SU-DHL-6 (cell line): ENCODE data around the gene RAPH1.

Source experiments
- H2AFZ ChIP-seq: fragments of 200-600 bp; sonication (generic); 2 replicates; pipeline ENCODE4 v1.6.1; 2014; ENCODE audit warnings: low read depth, mild to moderate bottlenecking, moderate library complexity, mixed read lengths, antibody characterized with exemption, low read length; ENCODE audit not compliant: severe bottlenecking
- H3F3A ChIP-seq: fragments of 200-600 bp; shearing (Covaris generic); 2 replicates; pipeline ENCODE4 v1.6.0; 2016; ENCODE audit warnings: antibody characterized with exemption, mild to moderate bottlenecking; ENCODE audit not compliant: insufficient read depth
- H3K27ac ChIP-seq: fragments of 200-600 bp; sonication (generic); 2 replicates; pipeline ENCODE4 v1.5.1; 2016; ENCODE audit warnings: low read depth, mild to moderate bottlenecking, low read length, moderate library complexity, mixed read lengths
- H3K27me3 ChIP-seq: fragments of 200-600 bp; sonication (generic), shearing (Covaris generic); 2 replicates; pipeline ENCODE4 v1.6.0; 2014; ENCODE audit warnings: mild to moderate bottlenecking, low read length
- H3K36me3 ChIP-seq: fragments of 200-600 bp; sonication (generic); 2 replicates; pipeline ENCODE4 v1.6.1; 2014; ENCODE audit warnings: mild to moderate bottlenecking, low read length, mixed read lengths
- H3K4me2 ChIP-seq: fragments of 300-600, 200-600 bp; shearing (Covaris generic), sonication (generic); 2 replicates; pipeline ENCODE4 v1.6.0; 2014; ENCODE audit warnings: low read length, low read depth, mild to moderate bottlenecking; ENCODE audit not compliant: poor library complexity, severe bottlenecking
- H3K4me3 ChIP-seq: fragments of 200-600 bp; sonication (generic); 2 replicates; pipeline ENCODE4 v1.5.1; 2014; ENCODE audit warnings: antibody characterized with exemption, low read length, mild to moderate bottlenecking, mixed read lengths; ENCODE audit not compliant: insufficient read depth, poor library complexity, severe bottlenecking
- H3K79me2 ChIP-seq: fragments of 200-600 bp; sonication (generic); 2 replicates; pipeline ENCODE4 v1.6.1; 2014; ENCODE audit warnings: mild to moderate bottlenecking, low read length, moderate library complexity; ENCODE audit not compliant: insufficient read depth
- H3K9ac ChIP-seq: fragments of 200-600 bp; sonication (generic); 2 replicates; pipeline ENCODE4 v1.7.0; 2014; ENCODE audit warnings: mild to moderate bottlenecking, low read length
- H3K9me2 ChIP-seq: fragments of 200-600 bp; sonication (generic); replicated peaks from 2 replicates; pipeline ENCODE4 v1.6.1; 2014; ENCODE audit warnings: low read length; ENCODE audit not compliant: insufficient read depth
- H3K9me3 ChIP-seq: fragments of 200-600 bp; sonication (generic); 2 replicates; pipeline ENCODE4 v1.6.1; 2014; ENCODE audit warnings: low read length, mixed read lengths; ENCODE audit not compliant: insufficient read depth
- H4K20me1 ChIP-seq: fragments of 200-600 bp; sonication (generic); 2 replicates; pipeline ENCODE4 v1.6.1; 2014; ENCODE audit warnings: low read depth, mild to moderate bottlenecking, antibody characterized with exemption, low read length, moderate library complexity, mixed read lengths
- EZH2phosphoT487 ChIP-seq: fragments of 200-600 bp; sonication (generic), shearing (Covaris generic); conservative IDR thresholded peaks from 2 replicates; pipeline ENCODE4 v1.6.1; 2018; ENCODE audit warnings: mild to moderate bottlenecking, antibody characterized with exemption, low read length, moderate library complexity, mixed read lengths
- TF ChIP-seq, protein P1 (sequence below): fragments of 200-600 bp; sonication (generic); IDR thresholded peaks from one replicate; pipeline ENCODE4 v1.5.1; 2017; ENCODE audit warnings: antibody characterized with exemption, mild to moderate bottlenecking, low read length, moderate library complexity; ENCODE audit not compliant: insufficient read depth, poor library complexity, severe bottlenecking

RAPH1 gene

DNA sequence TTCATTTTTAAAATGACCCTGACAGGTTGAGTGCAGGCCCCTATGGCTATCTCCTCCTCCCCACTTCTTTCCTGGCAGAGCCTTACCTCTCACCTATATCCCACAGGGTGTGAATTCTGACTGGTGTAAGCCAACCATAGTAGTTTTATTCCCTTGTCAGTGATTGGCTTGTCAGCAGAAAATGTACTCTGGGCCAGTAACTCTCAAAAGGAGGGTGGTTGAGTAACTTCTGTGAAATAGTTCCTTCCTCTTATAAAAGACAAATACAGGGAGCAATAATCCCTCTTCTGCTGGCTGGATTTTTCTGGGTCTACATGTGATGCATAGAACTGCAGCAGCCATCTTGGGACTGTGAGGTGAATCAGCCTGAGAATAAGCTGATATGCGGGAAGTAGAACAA is 83.4 kb downstream of the RAPH1 start:
- no peak overlapping the region for H3K9ac ChIP-seq
- no peaks in the 10 kb centered on the region; the same call in 1 of the 2 replicates for H3F3A ChIP-seq
- no peak overlapping the region for H2AFZ ChIP-seq
- no peaks in the 10 kb centered on the region for H3K36me3 ChIP-seq
- H3K9me2 ChIP-seq = no peaks in the 10 kb centered on the region
- no peaks in the 10 kb centered on the region for H3K9me3 ChIP-seq
- no peak overlapping the region for H3K4me2 ChIP-seq
- H3K27me3 ChIP-seq = no peaks in the 10 kb centered on the region
- no peaks in the 10 kb centered on the region for H4K20me1 ChIP-seq
- H3K27ac ChIP-seq = no peak overlapping the region
- no peaks in the 10 kb centered on the region for H3K79me2 ChIP-seq
- TF ChIP-seq EZH2phosphoT487 = no peak
- TF ChIP-seq, protein P1, sequence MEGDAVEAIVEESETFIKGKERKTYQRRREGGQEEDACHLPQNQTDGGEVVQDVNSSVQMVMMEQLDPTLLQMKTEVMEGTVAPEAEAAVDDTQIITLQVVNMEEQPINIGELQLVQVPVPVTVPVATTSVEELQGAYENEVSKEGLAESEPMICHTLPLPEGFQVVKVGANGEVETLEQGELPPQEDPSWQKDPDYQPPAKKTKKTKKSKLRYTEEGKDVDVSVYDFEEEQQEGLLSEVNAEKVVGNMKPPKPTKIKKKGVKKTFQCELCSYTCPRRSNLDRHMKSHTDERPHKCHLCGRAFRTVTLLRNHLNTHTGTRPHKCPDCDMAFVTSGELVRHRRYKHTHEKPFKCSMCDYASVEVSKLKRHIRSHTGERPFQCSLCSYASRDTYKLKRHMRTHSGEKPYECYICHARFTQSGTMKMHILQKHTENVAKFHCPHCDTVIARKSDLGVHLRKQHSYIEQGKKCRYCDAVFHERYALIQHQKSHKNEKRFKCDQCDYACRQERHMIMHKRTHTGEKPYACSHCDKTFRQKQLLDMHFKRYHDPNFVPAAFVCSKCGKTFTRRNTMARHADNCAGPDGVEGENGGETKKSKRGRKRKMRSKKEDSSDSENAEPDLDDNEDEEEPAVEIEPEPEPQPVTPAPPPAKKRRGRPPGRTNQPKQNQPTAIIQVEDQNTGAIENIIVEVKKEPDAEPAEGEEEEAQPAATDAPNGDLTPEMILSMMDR = no peak
- H3K4me3 ChIP-seq = no peak overlapping the region

DNA sequence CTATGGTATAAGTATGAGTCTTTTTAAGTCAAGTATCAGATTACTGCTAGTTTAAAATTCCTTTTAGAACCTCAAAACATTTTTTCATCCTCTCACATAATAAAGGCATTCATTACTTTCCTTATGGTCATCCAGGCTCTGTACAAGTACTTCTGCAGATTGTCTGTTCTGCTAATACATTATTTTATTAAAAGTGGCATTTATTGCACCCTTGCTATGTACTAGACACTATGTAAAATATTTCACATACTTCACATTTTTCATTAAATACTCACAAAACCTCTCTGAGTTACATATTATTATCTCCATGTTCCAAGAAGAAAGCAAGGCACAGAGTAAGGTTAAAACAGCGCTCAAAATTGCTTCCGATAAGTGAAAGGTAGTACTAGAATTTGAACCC is 84.1 kb downstream of the RAPH1 start:
- H3K9ac ChIP-seq = no peak overlapping the region
- no peak overlapping the region for H3K27ac ChIP-seq
- no peaks in the 10 kb centered on the region for H3K27me3 ChIP-seq
- H3K4me2 ChIP-seq = no peak overlapping the region
- H3K9me2 ChIP-seq = no peaks in the 10 kb centered on the region
- TF ChIP-seq, protein P1 = no peak
- TF ChIP-seq EZH2phosphoT487 = no peak
- no peaks in the 10 kb centered on the region for H3K36me3 ChIP-seq
- H3K9me3 ChIP-seq = no peaks in the 10 kb centered on the region
- H3K4me3 ChIP-seq = no peak overlapping the region
- H3F3A ChIP-seq = no peaks in the 10 kb centered on the region
- no peaks in the 10 kb centered on the region for H3K79me2 ChIP-seq
- H4K20me1 ChIP-seq = no peaks in the 10 kb centered on the region
- H2AFZ ChIP-seq = no peak overlapping the region

DNA sequence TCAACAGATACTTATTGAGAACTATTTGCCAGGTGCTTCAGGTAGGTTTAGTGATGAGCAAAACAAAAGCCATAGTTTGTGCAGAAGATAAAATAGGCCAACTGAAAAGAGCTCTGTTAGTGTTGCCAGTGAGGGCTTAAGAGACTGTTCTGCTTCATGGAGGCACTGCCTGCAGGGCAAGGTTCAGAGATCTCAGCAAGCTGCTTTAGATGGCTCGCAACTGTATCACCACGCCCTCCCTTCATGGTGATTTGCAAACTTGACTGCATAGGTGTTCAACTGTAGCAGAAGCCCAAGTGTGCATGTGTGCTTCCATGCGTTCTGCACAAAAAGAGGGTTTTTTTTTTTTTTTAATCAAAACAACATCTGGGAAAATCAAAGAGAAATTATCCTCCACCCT is 84.5 kb downstream of the RAPH1 start:
- no peak overlapping the region for H3K9ac ChIP-seq
- no peaks in the 10 kb centered on the region for H3F3A ChIP-seq

More for the DNA sequence above, 84.5 kb downstream of the RAPH1 start:
- Histone ChIP-seq H3K27ac (no peak overlapping the region), H3K4me3 (no peak overlapping the region), H3K9me2 (no peaks in the 10 kb centered on the region), H2AFZ (no peak overlapping the region), H3K4me2 (no peak overlapping the region), H3K9me3 (no peaks in the 10 kb centered on the region), H3K27me3 (no peaks in the 10 kb centered on the region), H4K20me1 (no peaks in the 10 kb centered on the region), H3K79me2 (no peaks in the 10 kb centered on the region), H3K36me3 (no peaks in the 10 kb centered on the region)
- TF ChIP-seq, protein P1 = no peak
- no peak for TF ChIP-seq EZH2phosphoT487
